ENCODE data around the gene LRRD1. TPM values are rescaled to one million over a fixed set of nuclear protein-coding genes. Genes with fewer than 3 reads are reported as not detected.
"Not testable (repeated sequence)": the region's sequence is repeated elsewhere in the genome, so short reads cannot be mapped to it uniquely, and the experiment has no call there.

Gene LRRD1
- total RNA-seq, 1 donor from 2014 or later: 0.15 TPM

GRCh38 chr7:92116949-92117348 lies 62.0 kb downstream of the LRRD1 start:
- H3K9me3 Mint-ChIP-seq (ENCODE audit: unreplicated experiment): peaks cover 2% of the 10 kb centered on the region
- H3K27me3 Mint-ChIP-seq (ENCODE audit: unreplicated experiment): peaks cover 1% of the 10 kb centered on the region
- H3K4me3 Mint-ChIP-seq (ENCODE audit: unreplicated experiment): no peak overlapping the region
- H3K27ac Mint-ChIP-seq (ENCODE audit: unreplicated experiment): no peak overlapping the region
- no peak for DNase-seq
- peaks cover 22% of the 10 kb centered on the region for H3K36me3 Mint-ChIP-seq (ENCODE audit: unreplicated experiment)
- TF ChIP-seq CTCF (IDR thresholded peaks at IDR 0.05; ENCODE audit: partially characterized antibody, unreplicated experiment): no peak
- peaks cover 10% of the 10 kb centered on the region for H3K4me1 Mint-ChIP-seq (ENCODE audit: low read depth, unreplicated experiment)

- peaks cover 10% of the 10 kb centered on the region for H3K4me1 Mint-ChIP-seq (ENCODE audit: low read depth, unreplicated experiment)
- H3K9me3 Mint-ChIP-seq (ENCODE audit: unreplicated experiment): peaks cover 2% of the 10 kb centered on the region
- TF ChIP-seq CTCF (IDR thresholded peaks at IDR 0.05; ENCODE audit: partially characterized antibody, unreplicated experiment): no peak
- H3K36me3 Mint-ChIP-seq (ENCODE audit: unreplicated experiment): peaks cover 15% of the 10 kb centered on the region
- H3K4me3 Mint-ChIP-seq (ENCODE audit: unreplicated experiment): no peak overlapping the region
- peaks cover 1% of the 10 kb centered on the region for H3K27me3 Mint-ChIP-seq (ENCODE audit: unreplicated experiment)
- H3K27ac Mint-ChIP-seq (ENCODE audit: unreplicated experiment): peak overlapping the region; percentile 22
- DNase-seq: no peak
These were observed 63.1 kb downstream of the LRRD1 start for GRCh38 chr7:92115821-92116220.

- Mint-ChIP-seq H3K36me3 (ENCODE audit: unreplicated experiment) (peaks cover 10% of the 10 kb centered on the region), H3K9me3 (ENCODE audit: unreplicated experiment) (peaks cover 2% of the 10 kb centered on the region), H3K4me3 (ENCODE audit: unreplicated experiment) (no peak overlapping the region), H3K4me1 (ENCODE audit: low read depth, unreplicated experiment) (peaks cover 3% of the 10 kb centered on the region), H3K27ac (ENCODE audit: unreplicated experiment) (no peak overlapping the region), H3K27me3 (ENCODE audit: unreplicated experiment) (peaks cover 1% of the 10 kb centered on the region)
- no peak for TF ChIP-seq CTCF (IDR thresholded peaks at IDR 0.05; ENCODE audit: partially characterized antibody, unreplicated experiment)
- no peak for DNase-seq
These were observed 68.1 kb downstream of the LRRD1 start for GRCh38 chr7:92110857-92111256.

- no peaks in the 10 kb centered on the region for H3K9me3 Mint-ChIP-seq (ENCODE audit: unreplicated experiment)
- H3K4me3 Mint-ChIP-seq (ENCODE audit: unreplicated experiment): no peak overlapping the region
- H3K4me1 Mint-ChIP-seq (ENCODE audit: low read depth, unreplicated experiment): no peaks in the 10 kb centered on the region
- peaks cover 1% of the 10 kb centered on the region for H3K27me3 Mint-ChIP-seq (ENCODE audit: unreplicated experiment)
- no peak for TF ChIP-seq CTCF (IDR thresholded peaks at IDR 0.05; ENCODE audit: partially characterized antibody, unreplicated experiment)
- H3K36me3 Mint-ChIP-seq (ENCODE audit: unreplicated experiment): no peaks in the 10 kb centered on the region
- no peak for DNase-seq
- no peak overlapping the region for H3K27ac Mint-ChIP-seq (ENCODE audit: unreplicated experiment)
These were observed 70.1 kb downstream of the LRRD1 start for GRCh38 chr7:92108821-92109220.

GRCh38 chr7:92102862-92103261 lies 76.1 kb downstream of the LRRD1 start:
- not testable (repeated sequence) for H3K9me3 Mint-ChIP-seq (ENCODE audit: unreplicated experiment); H3K27me3 Mint-ChIP-seq (ENCODE audit: unreplicated experiment); H3K4me1 Mint-ChIP-seq (ENCODE audit: low read depth, unreplicated experiment); H3K36me3 Mint-ChIP-seq (ENCODE audit: unreplicated experiment); H3K4me3 Mint-ChIP-seq (ENCODE audit: unreplicated experiment); DNase-seq; H3K27ac Mint-ChIP-seq (ENCODE audit: unreplicated experiment)

- no peak for TF ChIP-seq CTCF (IDR thresholded peaks at IDR 0.05; ENCODE audit: partially characterized antibody, unreplicated experiment)
- no peaks in the 10 kb centered on the region for H3K4me1 Mint-ChIP-seq (ENCODE audit: low read depth, unreplicated experiment)
- H3K27me3 Mint-ChIP-seq (ENCODE audit: unreplicated experiment): no peaks in the 10 kb centered on the region
- H3K27ac Mint-ChIP-seq (ENCODE audit: unreplicated experiment): no peak overlapping the region
- H3K4me3 Mint-ChIP-seq (ENCODE audit: unreplicated experiment): no peak overlapping the region
- DNase-seq: no peak
- no peaks in the 10 kb centered on the region for H3K36me3 Mint-ChIP-seq (ENCODE audit: unreplicated experiment)
- H3K9me3 Mint-ChIP-seq (ENCODE audit: unreplicated experiment): no peaks in the 10 kb centered on the region
These were observed 78.4 kb downstream of the LRRD1 start for GRCh38 chr7:92100534-92100933.

Data from glutamatergic neuron (in vitro differentiated cells).